ENCODE results near the gene RHBDD2.
"Not testable (repeated sequence)": the region's sequence is repeated elsewhere in the genome, so short reads cannot be mapped to it uniquely, and the experiment has no call there.

The RHBDD2 gene

GRCh38 chr7:75866489-75867389 lies 12.1 kb upstream of the RHBDD2 start:
- peak; percentile 64 for DNase-seq

GRCh38 chr7:75867390-75867717 lies 11.5 kb upstream of the RHBDD2 start:
- no peak for DNase-seq

GRCh38 chr7:75868153-75868552 lies 10.7 kb upstream of the RHBDD2 start:
- no peak for DNase-seq

- no peak for DNase-seq
Observed at GRCh38 chr7:75869776-75870379, 9.0 kb upstream of the RHBDD2 start.

- no peak for DNase-seq
Observed at GRCh38 chr7:75870557-75871161, 8.2 kb upstream of the RHBDD2 start.

GRCh38 chr7:75872073-75872782 lies 6.6 kb upstream of the RHBDD2 start:
- no peak for DNase-seq

GRCh38 chr7:75874180-75874579 lies 4.7 kb upstream of the RHBDD2 start:
- not testable (repeated sequence) for DNase-seq

GRCh38 chr7:75875113-75876080 lies 3.4 kb upstream of the RHBDD2 start:
- no peak for DNase-seq

GRCh38 chr7:75876126-75876881 lies 2.5 kb upstream of the RHBDD2 start:
- no peak for DNase-seq

- no peak for DNase-seq
Observed at GRCh38 chr7:75878312-75878768, 494 bp upstream of the RHBDD2 start.

GRCh38 chr7:75879771-75880184 lies 944 bp downstream of the RHBDD2 start:
- DNase-seq = peak; percentile 75

GRCh38 chr7:75880242-75880641 lies 1.4 kb downstream of the RHBDD2 start:
- no peak for DNase-seq

- no peak for DNase-seq
Observed at GRCh38 chr7:75881436-75882095, 2.7 kb downstream of the RHBDD2 start.

- DNase-seq = not testable (repeated sequence)
Observed at GRCh38 chr7:75883265-75883824, 4.5 kb downstream of the RHBDD2 start.

- DNase-seq = no peak
Observed at GRCh38 chr7:75884476-75884875, 5.6 kb downstream of the RHBDD2 start.

- no peak for DNase-seq
Observed at GRCh38 chr7:75885036-75885435, 6.2 kb downstream of the RHBDD2 start.

GRCh38 chr7:75887669-75888369 lies 9.0 kb downstream of the RHBDD2 start:
- DNase-seq = no peak

GRCh38 chr7:75888464-75889222 lies 9.8 kb downstream of the RHBDD2 start:
- DNase-seq = no peak

Data from CD4-positive, alpha-beta T cell treated with Interleukin-21 for 1 hour (primary cell).